ENCODE results near the gene AP1S1. TPM values are rescaled to one million over a fixed set of nuclear protein-coding genes. Genes with fewer than 3 reads are reported as not detected.

AP1S1 gene
- total and polyA plus RNA-seq, 2 of the 13 experiments (the other 11 are each of a cell fraction or from before 2014, with no cell fraction given), result 57.5 to 68.1 TPM

GRCh38 chr7:101122933-101123702 lies 31.2 kb upstream of the AP1S1 start (continued):
- TF ChIP-seq NR1H2 (CRISPR knock-in tag; IDR thresholded peaks at IDR 0.05; ENCODE audit: borderline replicate concordance, low read depth) (no peak), CEBPG (CRISPR knock-in tag; IDR thresholded peaks at IDR 0.05) (peak; percentile 97), NPAS2 (CRISPR knock-in tag; IDR thresholded peaks at IDR 0.05; ENCODE audit: borderline replicate concordance) (no peak), HCFC1 (IDR thresholded peaks at IDR 0.05; ENCODE audit: low read depth, low read length) (no peak), ZNF576 (CRISPR knock-in tag; IDR thresholded peaks at IDR 0.05) (no peak), CCDC6 (CRISPR knock-in tag; IDR thresholded peaks at IDR 0.05) (peak; percentile 48; the same call in 1 of the 2 replicates), NCOA5 (CRISPR knock-in tag; IDR thresholded peaks at IDR 0.05) (no peak)
- TF ChIP-seq, protein P1, sequence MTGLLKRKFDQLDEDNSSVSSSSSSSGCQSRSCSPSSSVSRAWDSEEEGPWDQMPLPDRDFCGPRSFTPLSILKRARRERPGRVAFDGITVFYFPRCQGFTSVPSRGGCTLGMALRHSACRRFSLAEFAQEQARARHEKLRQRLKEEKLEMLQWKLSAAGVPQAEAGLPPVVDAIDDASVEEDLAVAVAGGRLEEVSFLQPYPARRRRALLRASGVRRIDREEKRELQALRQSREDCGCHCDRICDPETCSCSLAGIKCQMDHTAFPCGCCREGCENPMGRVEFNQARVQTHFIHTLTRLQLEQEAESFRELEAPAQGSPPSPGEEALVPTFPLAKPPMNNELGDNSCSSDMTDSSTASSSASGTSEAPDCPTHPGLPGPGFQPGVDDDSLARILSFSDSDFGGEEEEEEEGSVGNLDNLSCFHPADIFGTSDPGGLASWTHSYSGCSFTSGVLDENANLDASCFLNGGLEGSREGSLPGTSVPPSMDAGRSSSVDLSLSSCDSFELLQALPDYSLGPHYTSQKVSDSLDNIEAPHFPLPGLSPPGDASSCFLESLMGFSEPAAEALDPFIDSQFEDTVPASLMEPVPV (CRISPR knock-in tag; IDR thresholded peaks at IDR 0.05), result no peak
- TF ChIP-seq, protein P2, sequence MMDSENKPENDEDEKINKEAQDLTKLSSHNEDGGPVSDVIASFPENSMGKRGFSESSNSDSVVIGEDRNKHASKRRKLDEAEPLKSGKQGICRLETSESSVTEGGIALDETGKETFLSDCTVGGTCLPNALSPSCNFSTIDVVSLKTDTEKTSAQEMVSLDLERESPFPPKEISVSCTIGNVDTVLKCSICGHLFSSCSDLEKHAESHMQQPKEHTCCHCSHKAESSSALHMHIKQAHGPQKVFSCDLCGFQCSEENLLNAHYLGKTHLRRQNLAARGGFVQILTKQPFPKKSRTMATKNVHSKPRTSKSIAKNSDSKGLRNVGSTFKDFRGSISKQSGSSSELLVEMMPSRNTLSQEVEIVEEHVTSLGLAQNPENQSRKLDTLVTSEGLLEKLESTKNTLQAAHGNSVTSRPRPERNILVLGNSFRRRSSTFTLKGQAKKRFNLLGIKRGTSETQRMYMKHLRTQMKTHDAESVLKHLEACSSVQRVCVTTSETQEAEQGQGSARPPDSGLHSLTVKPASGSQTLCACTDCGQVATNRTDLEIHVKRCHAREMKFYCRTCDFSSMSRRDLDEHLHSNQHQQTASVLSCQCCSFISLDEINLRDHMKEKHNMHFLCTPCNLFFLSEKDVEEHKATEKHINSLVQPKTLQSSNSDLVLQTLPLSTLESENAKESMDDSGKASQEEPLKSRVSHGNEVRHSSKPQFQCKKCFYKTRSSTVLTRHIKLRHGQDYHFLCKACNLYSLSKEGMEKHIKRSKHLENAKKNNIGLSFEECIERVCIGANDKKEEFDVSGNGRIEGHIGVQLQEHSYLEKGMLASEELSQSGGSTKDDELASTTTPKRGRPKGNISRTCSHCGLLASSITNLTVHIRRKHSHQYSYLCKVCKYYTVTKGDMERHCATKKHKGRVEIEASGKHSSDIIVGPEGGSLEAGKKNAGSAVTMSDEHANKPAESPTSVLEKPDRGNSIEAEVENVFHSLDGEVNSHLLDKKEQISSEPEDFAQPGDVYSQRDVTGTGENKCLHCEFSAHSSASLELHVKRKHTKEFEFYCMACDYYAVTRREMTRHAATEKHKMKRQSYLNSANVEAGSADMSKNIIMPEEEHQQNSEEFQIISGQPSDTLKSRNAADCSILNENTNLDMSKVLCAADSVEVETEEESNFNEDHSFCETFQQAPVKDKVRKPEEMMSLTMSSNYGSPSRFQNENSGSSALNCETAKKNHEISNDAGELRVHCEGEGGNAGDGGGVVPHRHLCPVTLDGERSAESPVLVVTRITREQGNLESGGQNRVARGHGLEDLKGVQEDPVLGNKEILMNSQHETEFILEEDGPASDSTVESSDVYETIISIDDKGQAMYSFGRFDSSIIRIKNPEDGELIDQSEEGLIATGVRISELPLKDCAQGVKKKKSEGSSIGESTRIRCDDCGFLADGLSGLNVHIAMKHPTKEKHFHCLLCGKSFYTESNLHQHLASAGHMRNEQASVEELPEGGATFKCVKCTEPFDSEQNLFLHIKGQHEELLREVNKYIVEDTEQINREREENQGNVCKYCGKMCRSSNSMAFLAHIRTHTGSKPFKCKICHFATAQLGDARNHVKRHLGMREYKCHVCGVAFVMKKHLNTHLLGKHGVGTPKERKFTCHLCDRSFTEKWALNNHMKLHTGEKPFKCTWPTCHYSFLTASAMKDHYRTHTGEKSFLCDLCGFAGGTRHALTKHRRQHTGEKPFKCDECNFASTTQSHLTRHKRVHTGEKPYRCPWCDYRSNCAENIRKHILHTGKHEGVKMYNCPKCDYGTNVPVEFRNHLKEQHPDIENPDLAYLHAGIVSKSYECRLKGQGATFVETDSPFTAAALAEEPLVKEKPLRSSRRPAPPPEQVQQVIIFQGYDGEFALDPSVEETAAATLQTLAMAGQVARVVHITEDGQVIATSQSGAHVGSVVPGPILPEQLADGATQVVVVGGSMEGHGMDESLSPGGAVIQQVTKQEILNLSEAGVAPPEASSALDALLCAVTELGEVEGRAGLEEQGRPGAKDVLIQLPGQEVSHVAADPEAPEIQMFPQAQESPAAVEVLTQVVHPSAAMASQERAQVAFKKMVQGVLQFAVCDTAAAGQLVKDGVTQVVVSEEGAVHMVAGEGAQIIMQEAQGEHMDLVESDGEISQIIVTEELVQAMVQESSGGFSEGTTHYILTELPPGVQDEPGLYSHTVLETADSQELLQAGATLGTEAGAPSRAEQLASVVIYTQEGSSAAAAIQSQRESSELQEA (CRISPR knock-in tag; IDR thresholded peaks at IDR 0.05; ENCODE audit: not compliant biosample characterization), result no peak
- TF ChIP-seq, protein P3, sequence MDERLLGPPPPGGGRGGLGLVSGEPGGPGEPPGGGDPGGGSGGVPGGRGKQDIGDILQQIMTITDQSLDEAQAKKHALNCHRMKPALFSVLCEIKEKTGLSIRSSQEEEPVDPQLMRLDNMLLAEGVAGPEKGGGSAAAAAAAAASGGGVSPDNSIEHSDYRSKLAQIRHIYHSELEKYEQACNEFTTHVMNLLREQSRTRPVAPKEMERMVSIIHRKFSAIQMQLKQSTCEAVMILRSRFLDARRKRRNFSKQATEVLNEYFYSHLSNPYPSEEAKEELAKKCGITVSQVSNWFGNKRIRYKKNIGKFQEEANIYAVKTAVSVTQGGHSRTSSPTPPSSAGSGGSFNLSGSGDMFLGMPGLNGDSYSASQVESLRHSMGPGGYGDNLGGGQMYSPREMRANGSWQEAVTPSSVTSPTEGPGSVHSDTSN (CRISPR knock-in tag; IDR thresholded peaks at IDR 0.05), result no peak
- TF ChIP-seq, protein P4, sequence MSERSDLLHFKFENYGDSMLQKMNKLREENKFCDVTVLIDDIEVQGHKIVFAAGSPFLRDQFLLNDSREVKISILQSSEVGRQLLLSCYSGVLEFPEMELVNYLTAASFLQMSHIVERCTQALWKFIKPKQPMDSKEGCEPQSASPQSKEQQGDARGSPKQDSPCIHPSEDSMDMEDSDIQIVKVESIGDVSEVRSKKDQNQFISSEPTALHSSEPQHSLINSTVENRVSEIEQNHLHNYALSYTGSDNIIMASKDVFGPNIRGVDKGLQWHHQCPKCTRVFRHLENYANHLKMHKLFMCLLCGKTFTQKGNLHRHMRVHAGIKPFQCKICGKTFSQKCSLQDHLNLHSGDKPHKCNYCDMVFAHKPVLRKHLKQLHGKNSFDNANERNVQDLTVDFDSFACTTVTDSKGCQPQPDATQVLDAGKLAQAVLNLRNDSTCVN (CRISPR knock-in tag; IDR thresholded peaks at IDR 0.05; ENCODE audit: borderline replicate concordance), result no peak
- TF ChIP-seq, protein P5, sequence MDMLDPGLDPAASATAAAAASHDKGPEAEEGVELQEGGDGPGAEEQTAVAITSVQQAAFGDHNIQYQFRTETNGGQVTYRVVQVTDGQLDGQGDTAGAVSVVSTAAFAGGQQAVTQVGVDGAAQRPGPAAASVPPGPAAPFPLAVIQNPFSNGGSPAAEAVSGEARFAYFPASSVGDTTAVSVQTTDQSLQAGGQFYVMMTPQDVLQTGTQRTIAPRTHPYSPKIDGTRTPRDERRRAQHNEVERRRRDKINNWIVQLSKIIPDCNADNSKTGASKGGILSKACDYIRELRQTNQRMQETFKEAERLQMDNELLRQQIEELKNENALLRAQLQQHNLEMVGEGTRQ (IDR thresholded peaks at IDR 0.05; ENCODE audit: low read depth, low read length), result no peak
- TF ChIP-seq, protein P5 (CRISPR knock-in tag; IDR thresholded peaks at IDR 0.05; ENCODE audit: borderline replicate concordance), result no peak

Measured in HepG2 (cell line).